CD4-positive, alpha-beta T cell treated with Interleukin-17A for 4 hours (primary cell): Measurements from ENCODE around the gene ZBP1.
A peak's percentile ranks its signal among the peaks of the same experiment; 100 is the strongest.
"Not testable (repeated sequence)": the region's sequence is repeated elsewhere in the genome, so short reads cannot be mapped to it uniquely, and the experiment has no call there.

Source experiments
- DNase-seq: peaks from one replicate; pipeline ENCODE4 v3.0.0-alpha.2; 2020; ENCODE audit warnings: mixed read lengths

ZBP1 gene

GRCh38 chr20:57638895-57639236 lies 18.6 kb upstream of the ZBP1 start:
- no peak for DNase-seq

GRCh38 chr20:57638173-57638894 lies 18.1 kb upstream of the ZBP1 start:
- DNase-seq, result no peak

GRCh38 chr20:57633945-57634491 lies 13.8 kb upstream of the ZBP1 start:
- no peak for DNase-seq

- DNase-seq, result no peak
Observed at GRCh38 chr20:57632286-57632685, 12.1 kb upstream of the ZBP1 start.

GRCh38 chr20:57630061-57630460 lies 9.8 kb upstream of the ZBP1 start:
- peak; percentile 55 for DNase-seq

- peak; percentile 51 for DNase-seq
Observed at GRCh38 chr20:57629491-57629901, 9.3 kb upstream of the ZBP1 start.

- DNase-seq, result not testable (repeated sequence)
Observed at GRCh38 chr20:57628962-57629308, 8.7 kb upstream of the ZBP1 start.

GRCh38 chr20:57628047-57628961 lies 8.1 kb upstream of the ZBP1 start:
- DNase-seq, result peak; percentile 83

- no peak for DNase-seq
Observed at GRCh38 chr20:57627339-57627738, 7.1 kb upstream of the ZBP1 start.

GRCh38 chr20:57625978-57626377 lies 5.8 kb upstream of the ZBP1 start:
- no peak for DNase-seq

- no peak for DNase-seq
Observed at GRCh38 chr20:57625181-57625958, 5.1 kb upstream of the ZBP1 start.

GRCh38 chr20:57624124-57624523 lies 3.9 kb upstream of the ZBP1 start:
- no peak for DNase-seq

- DNase-seq, result peak; percentile 83
Observed at GRCh38 chr20:57622579-57623381, 2.6 kb upstream of the ZBP1 start.

GRCh38 chr20:57622201-57622570 lies 2.0 kb upstream of the ZBP1 start:
- no peak for DNase-seq

- DNase-seq, result no peak
Observed at GRCh38 chr20:57621421-57622200, 1.4 kb upstream of the ZBP1 start.

- DNase-seq, result peak; percentile 45
Observed at GRCh38 chr20:57620999-57621398, 773 bp upstream of the ZBP1 start.

- peak; percentile 69 for DNase-seq
Observed at GRCh38 chr20:57619051-57619831, 985 bp downstream of the ZBP1 start.

GRCh38 chr20:57618764-57619050 lies 1.5 kb downstream of the ZBP1 start:
- no peak for DNase-seq

- peak; percentile 37 for DNase-seq
Observed at GRCh38 chr20:57618091-57618763, 2.0 kb downstream of the ZBP1 start.

GRCh38 chr20:57617079-57617795 lies 3.0 kb downstream of the ZBP1 start:
- DNase-seq, result no peak
